Esophagus muscularis mucosa (tissue), 4 donors: Measurements from ENCODE around the gene S1PR4. TPM values are rescaled to one million over a fixed set of nuclear protein-coding genes. Genes with fewer than 3 reads are reported as not detected.
A peak's percentile ranks its signal among the peaks of the same experiment; 100 is the strongest.

ENCODE experiments used
- DNase-seq: peaks from one replicate; pipeline ENCODE4 v3.0.0-alpha.2; 2017; ENCODE audit errors: extremely low spot score
- H3K27ac ChIP-seq, 4 donors: fragments of 200-600 bp; sonication (generic); replicated peaks in 1 of 4; 1 replicate in 3 of 4; 2 replicates in 1 of 4; pipeline ENCODE4 v1.5.1; 2016 to 2019; ENCODE audit warnings: mild to moderate bottlenecking in 1 of 4
- H3K27me3 ChIP-seq, 4 donors: fragments of 200-600 bp; sonication (generic); one replicate each; pipeline versions ENCODE4 v1.5.1 to v1.6.0; 2016 to 2019
- H3K36me3 ChIP-seq, 4 donors: fragments of 200-600 bp; sonication (generic); one replicate each; pipeline ENCODE4 v1.5.1; 2016 to 2019
- H3K4me1 ChIP-seq, 4 donors: fragments of 200-600 bp; sonication (generic); one replicate each; pipeline ENCODE4 v1.5.1; 2016 to 2019
- H3K4me3 ChIP-seq, 4 donors: fragments of 200-600 bp; sonication (generic); 1 replicate in 2 of 4; 2 replicates in 2 of 4; pipeline ENCODE4 v1.5.1; 2016 to 2019; ENCODE audit warnings: mild to moderate bottlenecking in 4 of 4, moderate library complexity in 1 of 4
- H3K9me3 ChIP-seq, 4 donors: fragments of 200-600 bp; sonication (generic); 1 replicate in 3 of 4; 2 replicates in 1 of 4; pipeline ENCODE4 v1.5.1; 2016 to 2019
- CTCF ChIP-seq, 3 experiments: fragments of 200-600 bp in 2 of 3; fragments of 450-650 bp in 1 of 3; sonication (generic) in 2 of 3; IDR thresholded peaks; one replicate each; pipeline ENCODE4 v1.5.1; 2017 to 2019; ENCODE audit warnings: antibody characterized with exemption in 3 of 3, mild to moderate bottlenecking in 2 of 3, moderate library complexity in 1 of 3
- EP300 ChIP-seq: sonication (generic); formaldehyde crosslinking; IDR thresholded peaks from one replicate; pipeline ENCODE4 v1.6.1; 2017; ENCODE audit warnings: antibody characterized with exemption
- POLR2A ChIP-seq: fragments of 450-650 bp; IDR thresholded peaks from one replicate; pipeline ENCODE4 v1.6.1; 2017; ENCODE audit warnings: antibody characterized with exemption, moderate library complexity, mild to moderate bottlenecking, low read depth
- POLR2AphosphoS5 ChIP-seq, 2 donors: sonication (generic); formaldehyde crosslinking; IDR thresholded peaks; one replicate each; pipeline ENCODE4 v1.6.1; 2017; ENCODE audit warnings: antibody characterized with exemption in 2 of 2
- WGBS: methylation state at CpG from one replicate; pipeline ENCODE4 v1.1.5; 2018; 5-methylcytosine and 5-hydroxymethylcytosine counted together
- intact Hi-C: fragments of 100-400 bp; cut with DNase I; formaldehyde crosslinking; loops from one replicate; pipeline ENCODE4 v1.15.1; 2023
- total RNA-seq, 4 donors: library from RNA; depleted of rRNA; stranded (reverse); fragments of >200 nt; gene quantifications; one replicate each; pipeline versions ENCODE4 v1.1.0 to v1.2.1, GENCODE V29; 2016

The S1PR4 gene
- total RNA-seq, 4 donors from 2014 or later: 0.42 to 5.5 (median 2.4) TPM

- Histone ChIP-seq H3K27ac (peak overlapping the region in 3 of 4 donors; percentile 32 to 35 (median 34)), H3K27me3 (no peaks in the 10 kb centered on the region), H3K4me1 (peaks cover 0 to 7% (median 2%) of the 10 kb centered on the region in 4 donors), H3K4me3 (peak overlapping the region; percentile 23 to 51 (median 28)), H3K9me3 (no peaks in the 10 kb centered on the region), H3K36me3 (no peaks in the 10 kb centered on the region)
- WGBS: 85% methylated on average over 38 of the region's 52 CpGs
- TF ChIP-seq CTCF (IDR thresholded peaks at IDR 0.05): no peak
- TF ChIP-seq EP300: no peak
- no peak for TF ChIP-seq POLR2A
- TF ChIP-seq POLR2AphosphoS5 (IDR thresholded peaks at IDR 0.05): no peak
- DNase-seq: no peak
- intact Hi-C loops: no loop called here
These were observed 587 bp downstream of the S1PR4 start for GRCh38 chr19:3178973-3179738.

- Histone ChIP-seq H3K4me1 (peaks cover 0 to 11% (median 5%) of the 10 kb centered on the region in 4 donors), H3K36me3 (no peaks in the 10 kb centered on the region), H3K27me3 (no peaks in the 10 kb centered on the region), H3K9me3 (no peaks in the 10 kb centered on the region), H3K27ac (peak overlapping the region in 1 of 4 donors; percentile 32), H3K4me3 (peak overlapping the region; percentile 7 to 51 (median 26))
- TF ChIP-seq POLR2A (no peak), EP300 (no peak), POLR2AphosphoS5 (IDR thresholded peaks at IDR 0.05) (no peak), CTCF (IDR thresholded peaks at IDR 0.05) (no peak)
- DNase-seq: no peak
- intact Hi-C loops: no loop called here
- WGBS: 83% methylated on average over 4 of the region's 31 CpGs
These were observed 1.2 kb downstream of the S1PR4 start for GRCh38 chr19:3179739-3180293.

GRCh38 chr19:3183721-3184641 lies 5.4 kb downstream of the S1PR4 start:
- no peak for TF ChIP-seq EP300
- TF ChIP-seq CTCF (IDR thresholded peaks at IDR 0.05): no peak
- TF ChIP-seq POLR2A: no peak
- TF ChIP-seq POLR2AphosphoS5 (IDR thresholded peaks at IDR 0.05): no peak
- peaks cover 0 to 11% (median 6%) of the 10 kb centered on the region in 4 donors for H3K36me3 ChIP-seq
- H3K27me3 ChIP-seq: no peaks in the 10 kb centered on the region
- no peaks in the 10 kb centered on the region for H3K9me3 ChIP-seq
- intact Hi-C loops: no loop called here
- no peak overlapping the region for H3K4me3 ChIP-seq
- DNase-seq: no peak
- peaks cover 16 to 38% (median 34%) of the 10 kb centered on the region in 4 donors for H3K4me1 ChIP-seq
- H3K27ac ChIP-seq: no peak overlapping the region
- WGBS: 81% methylated on average over 13 of the region's 13 CpGs

GRCh38 chr19:3184847-3185460 lies 6.4 kb downstream of the S1PR4 start:
- DNase-seq: no peak
- H3K27ac ChIP-seq: peak overlapping the region; percentile 73 to 85 (median 81)
- intact Hi-C loops: no loop called here
- no peak for TF ChIP-seq POLR2A
- no peak for TF ChIP-seq EP300
- TF ChIP-seq CTCF (IDR thresholded peaks at IDR 0.05): no peak
- no peak for TF ChIP-seq POLR2AphosphoS5 (IDR thresholded peaks at IDR 0.05)
- no peaks in the 10 kb centered on the region for H3K27me3 ChIP-seq
- 14% methylated on average over 14 of the region's 14 CpGs for WGBS
- H3K9me3 ChIP-seq: no peaks in the 10 kb centered on the region
- H3K4me3 ChIP-seq: peak overlapping the region; percentile 84 to 97 (median 95)
- peaks cover 0 to 17% (median 8%) of the 10 kb centered on the region in 4 donors for H3K36me3 ChIP-seq
- peaks cover 16 to 48% (median 37%) of the 10 kb centered on the region in 4 donors for H3K4me1 ChIP-seq
